Central memory CD8-positive, alpha-beta T cell (primary cell): Measurements from ENCODE around the gene COL20A1.
A peak's percentile ranks its signal among the peaks of the same experiment; 100 is the strongest.

ENCODE experiments used
- ATAC-seq: fragments of 150-1000 bp; cut with Tn5 transposase; replicated peaks from 2 replicates; pipeline ENCODE4 v1.10.0; 2022; ENCODE audit warnings: mild to moderate bottlenecking, moderate FRiP score, moderate number of reproducible peaks; ENCODE audit not compliant: poor library complexity, severe bottlenecking; ENCODE audit errors: extremely low read depth
- DNase-seq, 2 donors: peaks; one replicate each; pipeline ENCODE4 v3.0.0; 2021; ENCODE audit warnings: low spot score in 2 of 2
- H3K27ac Mint-ChIP-seq: one replicate; pipeline ENCODE4 v1.8.0; 2022; ENCODE audit warnings: low read depth, mild to moderate bottlenecking, moderate library complexity, mixed read lengths
- H3K27me3 Mint-ChIP-seq: one replicate; pipeline ENCODE4 v1.8.0; 2022; ENCODE audit warnings: mixed read lengths
- H3K36me3 Mint-ChIP-seq: one replicate; pipeline ENCODE4 v1.8.0; 2022; ENCODE audit warnings: mild to moderate bottlenecking, moderate library complexity, mixed read lengths; ENCODE audit not compliant: insufficient read depth
- H3K4me1 Mint-ChIP-seq: one replicate; pipeline ENCODE4 v1.8.0; 2022; ENCODE audit warnings: mixed read lengths
- H3K4me3 Mint-ChIP-seq: one replicate; pipeline ENCODE4 v1.8.0; 2022; ENCODE audit warnings: mild to moderate bottlenecking, moderate library complexity, mixed read lengths
- H3K9me3 Mint-ChIP-seq: one replicate; pipeline ENCODE4 v1.8.0; 2022; ENCODE audit warnings: mixed read lengths

COL20A1 gene

GRCh38 chr20:63254606-63255384 is 38.2 kb upstream of the COL20A1 start:
- H3K27ac Mint-ChIP-seq, result peak overlapping the region; percentile 46
- no peaks in the 10 kb centered on the region for H3K36me3 Mint-ChIP-seq
- peak overlapping the region; percentile 16 for H3K4me3 Mint-ChIP-seq
- peaks cover 66% of the 10 kb centered on the region for H3K27me3 Mint-ChIP-seq
- peaks cover 8% of the 10 kb centered on the region for H3K4me1 Mint-ChIP-seq
- ATAC-seq (no peak), DNase-seq (no peak)
- no peaks in the 10 kb centered on the region for H3K9me3 Mint-ChIP-seq

- no peak for DNase-seq
- no peak for ATAC-seq
Observed at GRCh38 chr20:63255931-63256704, 36.9 kb upstream of the COL20A1 start.

GRCh38 chr20:63256954-63257353 is 36.0 kb upstream of the COL20A1 start:
- Mint-ChIP-seq H3K9me3 (no peaks in the 10 kb centered on the region), H3K36me3 (no peaks in the 10 kb centered on the region), H3K4me3 (no peak overlapping the region), H3K27ac (no peak overlapping the region), H3K27me3 (peaks cover 48% of the 10 kb centered on the region), H3K4me1 (peaks cover 8% of the 10 kb centered on the region)
- ATAC-seq, result no peak
- DNase-seq, result no peak

More at GRCh38 chr20:63255931-63256704, 36.9 kb upstream of the COL20A1 start:
- Mint-ChIP-seq H3K36me3 (no peaks in the 10 kb centered on the region), H3K4me3 (no peak overlapping the region), H3K9me3 (no peaks in the 10 kb centered on the region), H3K27ac (no peak overlapping the region), H3K27me3 (peaks cover 56% of the 10 kb centered on the region), H3K4me1 (peaks cover 8% of the 10 kb centered on the region)

- H3K4me3 Mint-ChIP-seq, result no peak overlapping the region
- no peaks in the 10 kb centered on the region for H3K9me3 Mint-ChIP-seq
- peaks cover 41% of the 10 kb centered on the region for H3K27me3 Mint-ChIP-seq
- peaks cover 12% of the 10 kb centered on the region for H3K4me1 Mint-ChIP-seq
- H3K27ac Mint-ChIP-seq, result no peak overlapping the region
- DNase-seq, result no peak
- no peak for ATAC-seq
- H3K36me3 Mint-ChIP-seq, result no peaks in the 10 kb centered on the region
Observed at GRCh38 chr20:63257629-63258028, 35.4 kb upstream of the COL20A1 start.

- H3K9me3 Mint-ChIP-seq, result no peaks in the 10 kb centered on the region
- peaks cover 6% of the 10 kb centered on the region for H3K4me1 Mint-ChIP-seq
- H3K27me3 Mint-ChIP-seq, result peaks cover 33% of the 10 kb centered on the region
- ATAC-seq (no peak), DNase-seq (no peak)
- no peak overlapping the region for H3K27ac Mint-ChIP-seq
- no peaks in the 10 kb centered on the region for H3K36me3 Mint-ChIP-seq
- no peak overlapping the region for H3K4me3 Mint-ChIP-seq
Observed at GRCh38 chr20:63258781-63259180, 34.2 kb upstream of the COL20A1 start.

DNA sequence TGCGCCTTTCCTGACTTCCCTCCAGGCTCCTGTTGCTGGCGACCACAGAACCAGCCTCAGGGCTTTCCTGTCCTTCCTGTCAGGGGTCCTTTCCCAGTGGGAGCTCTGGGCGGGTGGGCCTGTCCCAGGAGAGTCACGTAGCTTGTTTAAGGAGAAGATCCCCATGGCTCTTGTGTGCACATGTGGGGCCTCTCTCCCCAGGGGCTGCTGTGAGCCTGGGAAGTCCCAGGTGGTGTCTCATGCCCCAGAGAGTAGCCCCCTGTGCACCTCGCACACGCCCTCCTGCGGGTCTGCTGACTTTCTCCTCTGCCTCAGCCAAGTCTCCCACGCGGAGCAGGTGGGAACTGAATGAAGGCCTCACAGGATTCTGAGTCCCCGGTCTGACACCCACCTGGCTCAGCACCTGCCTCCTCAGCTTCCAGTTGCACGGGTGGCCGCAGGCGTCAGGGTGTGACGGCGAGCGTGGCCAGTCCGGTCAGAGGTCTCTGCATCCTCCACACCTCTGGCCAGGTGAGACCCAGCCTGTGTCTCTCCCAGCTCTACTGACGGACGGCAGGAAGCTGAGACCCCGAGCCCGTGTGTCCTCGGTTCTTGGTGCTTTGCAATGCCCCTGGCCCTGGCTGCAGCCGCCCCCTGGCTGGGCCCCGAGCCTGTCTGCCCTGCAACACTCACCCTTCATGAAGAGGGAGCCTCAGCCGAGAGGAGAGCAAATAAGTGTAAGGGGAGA is 33.1 kb upstream of the COL20A1 start:
- peaks cover 39% of the 10 kb centered on the region for H3K27me3 Mint-ChIP-seq
- H3K4me1 Mint-ChIP-seq, result peaks cover 6% of the 10 kb centered on the region
- H3K9me3 Mint-ChIP-seq, result no peaks in the 10 kb centered on the region
- no peaks in the 10 kb centered on the region for H3K36me3 Mint-ChIP-seq
- no peak overlapping the region for H3K4me3 Mint-ChIP-seq
- DNase-seq (no peak), ATAC-seq (no peak)
- peak overlapping the region; percentile 62 for H3K27ac Mint-ChIP-seq

GRCh38 chr20:63260521-63260920 is 32.5 kb upstream of the COL20A1 start:
- Mint-ChIP-seq H3K4me1 (peaks cover 6% of the 10 kb centered on the region), H3K36me3 (no peaks in the 10 kb centered on the region), H3K27ac (no peak overlapping the region), H3K9me3 (no peaks in the 10 kb centered on the region), H3K27me3 (peaks cover 33% of the 10 kb centered on the region), H3K4me3 (no peak overlapping the region)
- DNase-seq, result no peak
- ATAC-seq, result no peak

- H3K9me3 Mint-ChIP-seq, result no peaks in the 10 kb centered on the region
- H3K27ac Mint-ChIP-seq, result no peak overlapping the region
- ATAC-seq, result no peak
- H3K27me3 Mint-ChIP-seq, result peaks cover 26% of the 10 kb centered on the region
- H3K4me1 Mint-ChIP-seq, result peaks cover 6% of the 10 kb centered on the region
- H3K36me3 Mint-ChIP-seq, result no peaks in the 10 kb centered on the region
- DNase-seq, result no peak
- no peak overlapping the region for H3K4me3 Mint-ChIP-seq
Observed at GRCh38 chr20:63261060-63261794, 31.8 kb upstream of the COL20A1 start.

GRCh38 chr20:63261795-63262528 is 31.0 kb upstream of the COL20A1 start:
- peaks cover 6% of the 10 kb centered on the region for H3K4me1 Mint-ChIP-seq
- H3K4me3 Mint-ChIP-seq, result no peak overlapping the region
- ATAC-seq, result no peak
- H3K27ac Mint-ChIP-seq, result no peak overlapping the region
- no peaks in the 10 kb centered on the region for H3K9me3 Mint-ChIP-seq
- H3K27me3 Mint-ChIP-seq, result peaks cover 21% of the 10 kb centered on the region
- H3K36me3 Mint-ChIP-seq, result no peaks in the 10 kb centered on the region
- no peak for DNase-seq

GRCh38 chr20:63262836-63263235 is 30.1 kb upstream of the COL20A1 start:
- Mint-ChIP-seq H3K36me3 (no peaks in the 10 kb centered on the region), H3K4me3 (no peak overlapping the region), H3K4me1 (peaks cover 6% of the 10 kb centered on the region), H3K27me3 (peaks cover 21% of the 10 kb centered on the region), H3K9me3 (no peaks in the 10 kb centered on the region), H3K27ac (no peak overlapping the region)
- DNase-seq (no peak), ATAC-seq (no peak)

- no peak for DNase-seq
- H3K27ac Mint-ChIP-seq, result no peak overlapping the region
- peaks cover 26% of the 10 kb centered on the region for H3K27me3 Mint-ChIP-seq
- no peak overlapping the region for H3K4me3 Mint-ChIP-seq
- H3K9me3 Mint-ChIP-seq, result no peaks in the 10 kb centered on the region
- peaks cover 6% of the 10 kb centered on the region for H3K4me1 Mint-ChIP-seq
- ATAC-seq, result no peak
- no peaks in the 10 kb centered on the region for H3K36me3 Mint-ChIP-seq
Observed at GRCh38 chr20:63264000-63264399, 29.0 kb upstream of the COL20A1 start.
